ENCODE results near the gene EPHB2. TPM values are rescaled to one million over a fixed set of nuclear protein-coding genes. Genes with fewer than 3 reads are reported as not detected.
"Not testable (repeated sequence)": the region's sequence is repeated elsewhere in the genome, so short reads cannot be mapped to it uniquely, and the experiment has no call there.

Gene EPHB2
- 34.9 TPM for total RNA-seq

DNA sequence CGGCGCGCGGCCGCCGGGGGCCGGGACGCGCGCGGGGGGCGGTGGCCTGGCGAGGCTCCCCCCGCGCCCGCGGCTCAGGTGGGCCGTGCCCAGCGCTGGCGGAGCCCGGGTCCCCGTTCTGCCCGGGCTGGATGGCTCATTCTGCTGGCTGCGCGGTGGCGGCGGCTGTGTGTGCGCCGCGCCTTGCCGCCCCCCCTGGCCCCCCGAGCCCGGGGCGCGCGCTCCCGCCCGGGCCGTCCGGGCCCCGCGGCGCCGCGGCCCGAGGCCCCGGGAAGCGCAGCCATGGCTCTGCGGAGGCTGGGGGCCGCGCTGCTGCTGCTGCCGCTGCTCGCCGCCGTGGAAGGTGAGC lies at the start of gene EPHB2:
TSS of gene EPHB2 (plus strand) at position 139 of the 349 bp plus-strand sequence. CDS start at position 283, 144 bp downstream.
- DNase-seq: peak; percentile 68

DNA sequence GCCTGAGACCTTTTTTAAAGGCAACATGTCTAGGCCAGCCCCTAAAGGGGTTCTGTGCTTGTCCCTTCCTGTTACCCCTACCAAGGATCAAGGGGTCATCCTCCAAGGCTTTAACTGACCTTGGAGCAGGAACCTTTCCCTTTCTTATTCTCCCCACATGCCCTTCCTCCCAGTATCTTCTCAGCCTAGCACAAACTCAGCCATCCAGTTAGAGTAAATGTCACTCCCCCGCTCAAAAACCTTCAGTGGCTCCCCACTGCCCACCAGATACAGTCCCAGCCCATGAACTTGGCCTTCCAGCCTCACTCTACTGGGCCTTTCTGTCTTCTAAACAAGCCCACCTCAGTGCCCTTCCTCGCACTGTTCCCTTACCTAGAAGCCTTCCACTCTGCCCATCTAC lies 48.8 kb upstream of the EPHB2 start:
- no peak for DNase-seq

DNA sequence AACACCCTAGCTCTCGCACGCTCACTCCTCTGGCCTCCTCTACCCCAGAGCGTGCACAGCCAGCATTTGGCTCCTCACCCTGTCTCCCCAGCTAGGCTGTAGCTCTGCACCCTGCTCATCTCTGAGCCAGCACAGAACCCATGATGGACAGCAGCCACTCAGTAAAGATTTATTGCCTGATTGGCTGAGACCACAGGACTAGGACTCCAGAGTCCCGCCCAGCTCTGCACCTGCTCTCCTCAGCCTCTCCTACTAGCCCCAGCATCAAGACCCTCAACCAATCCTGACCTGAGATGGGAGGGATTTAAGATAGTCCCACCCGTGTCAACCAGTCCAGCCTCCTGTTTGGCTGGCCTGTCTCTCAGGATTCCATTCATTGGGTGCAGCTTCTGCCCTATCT lies 48.3 kb upstream of the EPHB2 start:
- DNase-seq: no peak

DNA sequence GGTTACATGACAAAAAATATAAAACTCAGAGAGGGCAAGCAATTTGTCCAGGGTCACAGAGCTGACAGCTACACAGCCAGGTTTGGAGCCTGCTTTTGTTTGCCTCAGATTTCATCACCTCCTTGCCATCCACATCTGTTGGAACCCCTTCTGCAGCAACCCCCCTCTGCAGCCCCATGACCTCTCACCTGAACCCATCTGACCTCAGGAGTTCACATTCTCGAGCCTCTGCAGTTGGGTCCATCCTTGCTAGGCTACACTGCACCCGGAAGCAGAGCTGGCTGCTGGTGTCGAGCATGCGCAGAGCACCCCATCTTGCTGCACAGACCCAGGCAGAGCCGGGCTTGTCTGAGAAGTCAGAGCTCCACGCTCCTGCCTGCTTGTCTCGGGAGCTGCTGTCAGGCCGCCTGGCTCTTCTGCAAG lies 47.6 kb upstream of the EPHB2 start:
- no peak for DNase-seq

DNA sequence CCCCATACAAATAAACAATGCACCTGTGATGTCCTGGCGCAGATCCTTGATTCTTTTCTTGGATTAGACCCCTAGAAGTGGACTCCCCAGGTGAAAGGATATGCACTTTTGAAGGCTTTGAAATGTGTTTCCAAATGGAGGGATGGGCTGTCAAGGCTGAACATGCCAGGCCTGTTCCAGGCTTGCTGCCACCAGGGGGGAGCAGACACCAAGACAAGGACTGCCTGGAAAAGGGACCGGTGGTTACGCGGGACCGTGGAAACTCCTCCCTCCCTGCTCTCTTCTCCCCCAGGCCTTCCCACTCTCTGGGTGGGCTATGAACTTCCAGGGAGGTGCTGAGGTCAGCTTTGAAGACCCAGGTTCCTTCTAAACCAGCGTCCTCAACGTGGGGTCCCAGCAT lies 44.9 kb upstream of the EPHB2 start:
- DNase-seq: no peak

DNA sequence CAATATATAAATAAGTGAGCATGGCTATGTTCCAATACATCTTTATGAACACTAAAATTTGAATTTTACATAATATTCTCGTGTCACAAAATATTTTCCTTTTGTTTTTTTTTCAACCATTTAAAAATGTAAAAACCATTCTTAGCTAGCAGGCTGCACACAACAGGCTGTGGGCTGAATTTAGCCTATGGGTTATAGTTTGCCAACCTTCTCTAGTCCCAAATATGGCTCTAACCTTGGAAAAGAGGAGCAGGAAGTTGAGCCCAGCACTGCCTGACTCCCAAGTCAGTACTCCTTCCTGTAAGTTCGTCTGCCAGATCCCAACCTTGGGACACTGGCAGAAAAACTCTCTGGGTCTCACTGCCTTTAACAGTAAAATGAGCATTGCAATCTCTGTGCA lies 44.2 kb upstream of the EPHB2 start:
- DNase-seq: no peak

DNA sequence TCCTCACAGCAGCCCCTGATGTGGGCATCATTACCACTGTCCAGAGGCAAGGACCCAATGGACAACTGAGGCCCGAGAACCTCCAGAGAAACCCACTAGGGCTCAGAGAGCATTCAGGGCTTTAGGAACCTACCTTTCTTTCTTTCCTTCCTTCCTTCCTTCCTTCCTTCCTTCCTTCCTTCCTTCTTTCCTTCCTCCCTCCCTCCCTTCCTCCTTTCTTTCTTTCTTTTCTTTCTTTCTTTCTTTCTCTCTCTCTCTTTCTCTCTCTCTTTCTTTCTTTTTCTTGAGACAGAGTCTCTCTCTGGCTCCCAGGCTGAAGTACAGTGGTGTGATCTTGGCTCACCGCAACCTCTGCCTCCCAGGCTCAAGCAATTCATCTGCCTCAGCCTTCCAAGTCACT lies 41.8 kb upstream of the EPHB2 start:
- not testable (repeated sequence) for DNase-seq

DNA sequence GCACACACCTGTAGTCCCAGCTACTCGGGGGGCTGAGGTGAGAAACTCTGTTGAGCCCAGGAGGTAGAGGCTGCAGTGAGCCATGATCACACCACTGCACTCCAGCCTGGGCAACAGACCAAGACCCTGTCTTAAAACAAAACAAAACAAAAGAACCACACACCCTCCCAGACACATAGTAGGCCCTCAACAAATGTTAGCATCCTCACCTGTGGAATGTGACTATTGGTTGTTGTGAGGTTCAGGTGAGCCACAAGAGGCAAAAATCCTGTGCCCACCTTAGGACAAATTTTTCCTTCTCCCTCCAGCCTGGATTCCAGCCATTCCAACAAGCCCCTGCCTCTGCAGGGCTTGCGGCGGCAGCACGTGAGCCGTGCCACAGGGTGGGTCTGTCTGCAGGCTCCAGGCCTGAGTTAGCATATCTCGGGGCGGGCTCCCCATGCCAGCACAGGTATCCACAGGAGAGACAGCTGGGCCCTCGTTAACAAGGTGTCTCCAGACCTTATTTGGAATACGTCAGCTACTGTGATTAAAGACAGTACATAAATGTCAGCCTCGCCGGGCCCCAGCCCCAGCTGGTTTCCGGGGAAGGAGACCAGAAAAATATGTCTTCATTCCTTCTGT lies 40.2 kb upstream of the EPHB2 start:
- DNase-seq: no peak

DNA sequence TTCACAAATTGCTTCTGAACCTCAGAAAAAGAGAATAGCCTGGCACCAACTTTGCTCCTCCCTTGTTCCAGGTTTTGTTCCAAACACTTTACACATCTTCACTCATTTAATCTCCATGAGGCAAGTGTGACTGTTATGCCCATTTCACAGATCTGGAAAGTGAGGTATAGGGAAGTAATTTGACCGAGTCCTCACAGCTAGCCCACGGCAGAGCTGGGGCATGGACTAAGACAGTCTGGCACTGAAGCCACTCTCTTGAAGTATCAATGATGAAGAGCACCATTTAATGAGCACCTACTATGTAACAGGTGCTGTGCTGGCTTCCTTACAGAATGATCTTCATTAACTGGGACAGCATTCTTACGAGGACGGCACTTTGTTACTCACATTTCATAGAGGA lies 38.6 kb upstream of the EPHB2 start:
- DNase-seq: no peak

DNA sequence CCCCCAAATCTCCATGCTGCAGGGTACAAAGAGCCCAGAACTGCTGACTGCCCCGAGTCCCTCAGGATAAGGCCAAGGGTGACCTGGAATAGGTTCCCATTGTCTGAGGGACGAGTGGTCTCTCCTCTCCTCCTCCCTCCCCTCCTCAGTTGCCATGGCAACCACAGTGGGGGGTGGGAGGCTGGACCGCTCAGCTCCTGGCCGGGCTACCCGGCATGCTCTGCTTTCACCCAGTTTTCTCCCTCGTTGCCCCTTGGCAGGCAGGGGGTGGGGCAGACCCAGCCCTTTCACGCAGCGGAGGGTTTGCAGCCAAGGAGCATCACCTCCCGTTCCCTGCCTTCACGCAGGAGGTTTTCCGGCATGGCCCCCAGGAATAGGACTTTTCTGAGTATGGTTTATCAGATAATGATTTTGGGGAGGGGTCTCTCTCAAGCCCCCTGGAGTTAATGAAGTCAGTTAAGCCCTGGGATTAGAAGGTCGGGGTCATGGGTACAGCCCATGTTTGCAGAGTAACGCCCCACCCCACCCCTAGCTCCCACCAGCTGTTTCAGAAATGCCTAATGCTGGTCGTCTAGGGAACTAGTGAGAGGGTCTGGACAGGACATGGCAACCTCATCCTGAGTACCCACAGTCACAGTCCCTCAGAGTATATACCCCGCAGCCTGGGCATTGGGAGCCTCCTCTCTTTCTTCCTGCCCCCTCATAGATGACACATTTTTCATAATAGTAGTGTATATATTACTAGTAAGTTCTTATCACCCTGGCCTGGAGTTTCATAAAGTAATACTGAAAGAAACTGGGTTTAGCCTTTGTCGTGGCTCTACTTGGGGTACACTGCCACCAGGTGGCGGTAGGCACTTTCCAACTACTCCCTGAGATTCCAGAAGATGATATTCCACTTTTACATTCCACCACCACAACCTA lies 36.9 kb upstream of the EPHB2 start:
- no peak for DNase-seq

DNA sequence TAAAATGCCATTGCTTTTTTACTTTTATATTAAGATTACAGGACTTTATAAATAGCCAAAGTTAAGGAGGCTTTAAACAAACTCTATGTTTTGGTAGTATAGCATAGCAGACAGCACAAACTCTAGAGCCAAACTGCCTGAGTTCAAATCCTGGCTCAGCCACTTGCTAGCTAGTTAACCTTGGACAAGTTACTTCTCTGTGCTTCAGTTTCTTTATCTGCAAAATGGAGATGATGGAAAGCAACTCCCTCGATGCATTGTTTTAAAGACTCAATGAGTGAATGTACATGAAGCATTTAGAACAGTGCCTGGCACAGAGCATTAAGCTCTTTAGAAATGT lies 36.3 kb upstream of the EPHB2 start:
- DNase-seq: no peak

DNA sequence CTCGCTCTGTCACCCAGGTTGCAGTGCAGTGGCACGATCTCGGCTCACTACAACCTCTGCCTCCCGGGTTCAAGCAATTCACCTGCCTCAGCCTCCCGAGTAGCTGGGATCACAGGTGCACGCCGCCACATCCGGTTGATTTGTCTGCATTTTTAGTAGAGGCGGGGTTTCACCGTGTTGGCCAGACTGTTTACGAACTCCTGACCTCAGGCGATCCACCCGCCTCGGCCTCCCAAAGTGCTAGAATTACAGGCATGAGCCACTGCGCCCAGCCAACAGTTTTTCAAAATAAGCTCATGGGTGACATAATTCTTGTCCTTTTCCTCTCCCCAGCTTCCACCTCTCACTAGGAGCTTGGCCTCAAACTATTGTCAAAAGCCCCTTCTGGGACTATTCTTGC lies 34.5 kb upstream of the EPHB2 start:
- DNase-seq: not testable (repeated sequence)

DNA sequence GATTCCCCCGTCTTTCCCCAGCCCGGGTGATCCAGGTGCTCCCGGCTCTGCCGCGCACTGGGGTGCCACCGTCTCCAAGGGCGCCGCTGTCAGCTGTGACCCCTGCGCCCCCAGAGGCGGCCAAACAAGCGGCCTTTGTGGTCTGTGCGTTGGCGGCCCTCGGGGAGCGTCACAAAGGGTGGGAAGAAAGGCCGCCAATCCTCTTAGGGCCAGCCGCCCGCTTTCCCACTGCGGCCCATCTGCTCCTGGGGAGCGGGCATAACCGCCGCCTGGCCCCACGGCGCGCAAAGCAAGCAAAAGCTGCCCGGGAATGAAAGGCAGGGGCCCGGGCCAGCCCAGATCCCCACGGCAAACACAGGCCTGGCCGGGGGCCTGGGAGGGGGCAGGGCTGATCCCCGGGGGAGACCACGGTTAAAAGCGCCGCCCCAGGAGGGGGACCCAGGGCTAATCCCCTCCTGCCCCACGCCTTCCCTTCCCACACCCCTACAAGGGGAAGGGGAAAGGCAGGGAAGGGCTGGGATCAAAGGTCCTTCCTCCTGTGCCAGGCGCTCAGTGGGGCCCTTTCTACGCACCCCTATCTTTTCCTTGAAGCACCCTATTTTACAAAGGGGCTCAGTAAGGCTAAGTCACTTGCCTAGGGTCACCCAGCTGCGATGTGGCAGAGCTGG lies 33.6 kb upstream of the EPHB2 start:
- no peak for DNase-seq

DNA sequence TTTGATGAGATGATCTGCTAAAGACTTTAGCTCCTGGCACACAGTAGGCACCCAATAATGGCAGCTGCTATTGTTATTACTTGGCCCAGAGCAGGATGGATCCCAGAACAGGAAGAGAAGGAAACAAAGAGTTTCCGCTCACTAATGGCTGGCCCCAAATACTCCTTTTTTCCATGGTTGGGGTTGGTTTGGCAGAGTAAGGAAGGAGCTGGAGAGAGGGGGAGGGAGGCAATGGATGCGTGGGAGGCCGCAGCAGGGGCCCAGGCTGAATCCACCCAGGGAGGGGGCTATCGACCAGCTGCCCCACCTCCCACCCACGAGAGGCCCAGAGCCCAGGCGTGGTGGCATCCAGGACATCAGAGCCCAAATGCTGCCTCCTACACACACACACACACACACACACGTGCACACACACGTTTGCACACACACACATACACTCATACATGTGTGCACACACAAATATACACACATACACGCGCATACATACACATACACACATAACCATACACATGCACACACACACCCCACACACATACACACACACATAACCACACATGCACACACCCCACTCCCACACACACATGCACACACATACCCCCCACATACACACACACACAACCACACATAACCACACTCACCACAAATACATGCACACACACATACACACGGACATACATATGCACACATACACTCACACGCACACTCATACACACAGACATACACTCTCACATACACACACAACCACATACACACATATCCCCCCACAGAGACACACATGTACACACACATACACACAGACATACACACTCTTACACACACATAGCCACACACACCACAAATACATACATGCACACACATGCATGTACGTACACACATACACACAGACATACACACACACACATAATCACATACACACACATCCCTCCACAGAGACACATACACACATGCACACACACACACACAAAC lies 32.4 kb upstream of the EPHB2 start:
- no peak for DNase-seq

DNA sequence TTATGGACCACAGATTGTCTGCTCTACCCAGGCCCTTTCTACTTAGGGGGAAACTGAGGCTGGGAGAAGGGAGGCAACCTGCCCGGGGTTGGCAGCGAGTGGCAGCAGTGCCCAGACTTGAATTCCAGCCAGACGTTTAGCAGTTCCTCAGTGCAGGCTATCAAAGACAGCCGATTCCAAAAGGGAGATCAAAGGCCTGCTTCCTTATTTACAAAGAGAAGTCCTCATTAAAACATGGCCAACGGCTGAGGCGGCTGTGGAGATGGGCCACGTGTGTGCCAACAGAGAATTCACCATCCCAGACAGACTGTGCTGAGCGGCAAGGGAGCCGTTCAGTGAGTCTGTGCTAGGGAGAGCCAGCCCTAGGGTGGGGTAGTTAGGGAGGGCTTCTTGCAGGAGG lies 29.9 kb upstream of the EPHB2 start:
- DNase-seq: no peak

DNA sequence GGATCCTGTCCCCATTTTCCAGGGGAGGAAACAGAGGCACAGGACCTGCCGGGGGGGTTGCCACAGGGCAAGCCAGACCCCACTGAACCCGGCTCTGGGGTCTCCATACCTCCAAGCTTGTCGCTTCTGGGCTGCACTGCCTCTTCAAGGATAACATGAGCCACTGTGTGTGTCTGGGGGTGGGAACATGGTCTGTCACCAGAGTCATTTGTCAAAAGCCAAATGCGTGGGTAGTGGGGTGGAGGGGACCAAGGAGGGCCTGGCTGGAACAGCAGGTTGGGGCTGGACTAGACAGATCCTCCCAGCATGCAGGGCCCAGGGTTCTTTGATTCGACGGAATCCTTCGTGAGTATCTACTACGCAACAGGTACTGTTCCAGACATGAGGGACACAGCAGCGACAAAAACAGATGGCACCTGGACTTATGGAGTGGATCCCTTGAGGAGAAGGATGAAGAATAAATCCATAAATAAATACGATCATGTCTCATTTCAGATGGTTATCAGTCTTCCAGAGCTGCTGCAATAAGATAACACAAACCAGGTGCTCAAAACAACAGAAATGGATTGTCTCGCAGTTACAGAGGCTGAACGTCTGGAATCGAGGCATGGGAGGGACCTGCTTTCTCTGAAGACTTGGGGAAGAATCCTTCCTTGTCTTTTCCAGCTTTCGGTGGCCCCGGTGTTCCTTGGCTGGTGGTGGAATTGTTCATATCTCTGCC lies 28.9 kb upstream of the EPHB2 start:
- no peak for DNase-seq

DNA sequence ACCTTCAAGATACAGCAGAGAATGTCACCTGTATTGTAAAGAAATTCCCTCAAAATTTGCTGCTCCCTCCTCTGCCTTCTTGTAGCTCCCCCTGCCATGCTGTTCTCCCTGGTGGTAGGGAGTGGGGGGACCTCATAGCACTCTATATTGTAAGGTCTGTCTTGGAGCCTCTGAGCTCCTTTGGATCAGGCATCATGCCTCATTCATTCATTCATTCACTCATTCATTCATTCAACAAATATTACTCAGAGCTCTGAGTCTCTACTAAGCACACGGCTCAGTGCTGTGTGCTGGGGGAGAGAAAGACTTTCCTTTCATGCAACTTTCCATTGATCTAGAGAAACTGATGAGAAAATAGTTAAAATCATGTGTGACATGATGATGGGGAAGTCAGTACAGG lies 27.1 kb upstream of the EPHB2 start:
- DNase-seq: no peak

DNA sequence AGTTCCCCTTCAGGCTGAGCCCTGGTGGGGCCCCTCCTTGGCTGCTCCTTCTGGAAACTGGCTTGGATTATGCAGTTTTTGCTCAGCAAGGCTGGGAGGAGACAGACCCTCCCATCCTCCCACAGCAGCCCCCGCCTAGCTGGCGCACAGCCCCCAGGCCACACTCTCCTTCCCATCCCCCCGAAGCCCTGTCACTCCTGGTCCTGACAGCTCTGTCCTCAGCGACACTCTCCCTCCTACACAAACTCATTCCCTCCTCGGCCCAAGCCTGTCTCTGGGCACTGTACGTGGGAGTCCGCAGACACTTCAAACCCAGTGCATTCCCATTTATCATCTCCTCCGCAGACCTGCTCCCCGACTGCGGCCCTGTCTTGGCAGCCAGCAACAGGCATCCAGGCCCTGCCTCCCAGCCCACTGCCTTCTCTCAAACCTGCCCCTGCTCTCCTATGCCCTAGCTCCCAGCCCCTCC lies 25.0 kb upstream of the EPHB2 start:
- DNase-seq: no peak

DNA sequence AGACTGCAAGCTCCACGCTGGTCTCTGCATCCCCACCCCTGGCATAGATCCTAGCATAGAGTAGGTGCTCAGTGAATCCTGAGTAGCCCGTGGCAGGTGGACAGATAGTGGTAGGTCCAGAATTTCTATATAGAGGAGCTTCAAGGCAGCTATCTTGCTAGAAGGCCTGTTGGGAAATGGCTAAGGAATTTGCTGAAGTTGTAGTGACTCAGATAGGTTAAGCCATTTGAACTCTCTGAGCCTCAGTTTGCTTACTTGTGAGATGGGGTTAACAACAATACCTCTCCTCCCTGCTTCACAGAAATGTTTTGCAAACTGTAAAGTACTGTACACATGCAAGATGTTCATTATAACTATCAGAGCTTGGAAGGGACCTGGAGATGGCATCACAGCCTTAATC lies 23.4 kb upstream of the EPHB2 start:
- no peak for DNase-seq

DNA sequence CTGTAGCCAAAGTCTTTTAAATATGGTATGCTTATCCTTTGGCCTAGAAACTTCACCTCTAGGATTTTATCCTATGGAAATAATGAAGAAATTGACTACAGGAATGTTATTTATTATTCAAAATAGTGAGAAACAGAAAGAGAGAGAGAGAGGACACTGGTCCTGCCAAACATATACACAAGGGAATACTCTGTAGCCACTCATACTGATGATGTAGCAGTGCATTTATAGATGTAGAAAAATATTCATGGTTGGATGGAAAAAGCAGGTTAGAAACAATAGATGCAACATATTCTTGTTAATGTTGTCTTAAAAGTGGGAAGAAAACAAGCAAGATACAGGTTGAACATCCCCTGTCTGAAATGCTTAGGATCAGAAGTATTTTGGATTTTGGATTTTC lies 22.2 kb upstream of the EPHB2 start:
- DNase-seq: no peak

DNA sequence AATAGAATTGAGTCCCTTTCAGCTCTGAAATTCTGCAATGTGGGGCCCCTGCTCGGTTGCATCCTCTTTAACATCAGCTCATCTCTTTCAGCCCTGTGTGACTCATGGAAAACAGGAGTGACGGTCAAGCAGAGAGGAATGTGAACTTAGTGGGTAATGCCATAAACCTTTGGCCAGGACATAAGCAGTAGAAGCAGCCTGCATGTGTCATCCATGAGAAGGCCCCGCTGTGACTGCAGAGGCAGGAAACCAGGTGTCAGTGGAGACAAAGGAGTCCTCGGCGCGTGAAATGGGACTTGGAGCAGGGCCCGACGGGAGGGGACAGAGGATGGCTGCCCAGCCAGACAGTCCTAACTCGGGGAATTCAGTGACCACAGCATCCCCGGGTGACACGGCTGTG lies 21.1 kb upstream of the EPHB2 start:
- no peak for DNase-seq
